ENCODE results near the gene RGS9.

RGS9 gene

DNA sequence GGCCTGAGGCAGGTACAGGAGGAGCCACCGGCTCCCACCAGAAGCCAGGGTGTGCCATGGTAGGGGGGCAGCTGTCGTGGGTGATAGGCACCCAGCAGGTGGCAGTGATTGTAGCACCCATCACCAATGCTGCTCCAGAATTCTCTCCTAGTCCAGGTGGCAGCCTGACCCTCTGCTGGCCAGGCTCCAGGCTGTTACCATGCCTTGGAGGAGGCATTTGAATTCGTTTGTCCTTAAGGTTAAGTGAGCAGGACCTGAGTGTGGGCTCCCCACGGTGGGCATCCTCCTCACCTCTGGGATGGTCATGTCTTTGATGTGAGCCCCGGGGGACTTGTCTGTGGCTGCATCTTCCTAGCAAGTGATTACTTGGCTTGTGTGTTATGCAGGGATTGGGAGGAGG lies 59.4 kb downstream of the RGS9 start:
- no peak overlapping the region for H3K27ac ChIP-seq (ENCODE audit: low read depth, low read length)

GRCh38 chr17:65197201-65197600 lies 60.0 kb downstream of the RGS9 start:
- Histone ChIP-seq H4K20me1 (ENCODE audit: low read depth, low read length) (no peaks in the 10 kb centered on the region), H2AFZ (ENCODE audit: low read depth, low read length, severe bottlenecking) (no peak overlapping the region), H3K79me2 (ENCODE audit: insufficient read depth, low read length) (no peaks in the 10 kb centered on the region), H3K9me3 (ENCODE audit: insufficient read depth, low read length) (no peaks in the 10 kb centered on the region), H3K4me3 (ENCODE audit: insufficient read depth, low read length, poor library complexity, severe bottlenecking) (no peak overlapping the region), H3K27me3 (ENCODE audit: low read length) (no peaks in the 10 kb centered on the region), H3K9me2 (replicated peaks; ENCODE audit: insufficient read depth, low read length) (no peaks in the 10 kb centered on the region), H3K27ac (ENCODE audit: low read depth, low read length) (peak overlapping the region; percentile 14; the same call in 1 of the 2 replicates), H3K9ac (ENCODE audit: low read length) (no peak overlapping the region), H3K4me2 (ENCODE audit: low read depth, low read length, poor library complexity, severe bottlenecking) (no peak overlapping the region), H3K36me3 (ENCODE audit: low read length) (no peaks in the 10 kb centered on the region), H3F3A (ENCODE audit: insufficient read depth) (no peaks in the 10 kb centered on the region)
- TF ChIP-seq EZH2phosphoT487 (conservative IDR thresholded peaks at IDR 0.05; ENCODE audit: low read length), result no peak
- TF ChIP-seq, protein P1, sequence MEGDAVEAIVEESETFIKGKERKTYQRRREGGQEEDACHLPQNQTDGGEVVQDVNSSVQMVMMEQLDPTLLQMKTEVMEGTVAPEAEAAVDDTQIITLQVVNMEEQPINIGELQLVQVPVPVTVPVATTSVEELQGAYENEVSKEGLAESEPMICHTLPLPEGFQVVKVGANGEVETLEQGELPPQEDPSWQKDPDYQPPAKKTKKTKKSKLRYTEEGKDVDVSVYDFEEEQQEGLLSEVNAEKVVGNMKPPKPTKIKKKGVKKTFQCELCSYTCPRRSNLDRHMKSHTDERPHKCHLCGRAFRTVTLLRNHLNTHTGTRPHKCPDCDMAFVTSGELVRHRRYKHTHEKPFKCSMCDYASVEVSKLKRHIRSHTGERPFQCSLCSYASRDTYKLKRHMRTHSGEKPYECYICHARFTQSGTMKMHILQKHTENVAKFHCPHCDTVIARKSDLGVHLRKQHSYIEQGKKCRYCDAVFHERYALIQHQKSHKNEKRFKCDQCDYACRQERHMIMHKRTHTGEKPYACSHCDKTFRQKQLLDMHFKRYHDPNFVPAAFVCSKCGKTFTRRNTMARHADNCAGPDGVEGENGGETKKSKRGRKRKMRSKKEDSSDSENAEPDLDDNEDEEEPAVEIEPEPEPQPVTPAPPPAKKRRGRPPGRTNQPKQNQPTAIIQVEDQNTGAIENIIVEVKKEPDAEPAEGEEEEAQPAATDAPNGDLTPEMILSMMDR (IDR thresholded peaks at IDR 0.05; ENCODE audit: insufficient read depth, low read length, poor library complexity, severe bottlenecking), result no peak

More for the DNA sequence above, 59.4 kb downstream of the RGS9 start:
- no peaks in the 10 kb centered on the region for H3K9me3 ChIP-seq (ENCODE audit: insufficient read depth, low read length)
- H4K20me1 ChIP-seq (ENCODE audit: low read depth, low read length), result no peaks in the 10 kb centered on the region
- H3K36me3 ChIP-seq (ENCODE audit: low read length), result no peaks in the 10 kb centered on the region
- H3K4me2 ChIP-seq (ENCODE audit: low read depth, low read length, poor library complexity, severe bottlenecking), result no peak overlapping the region
- TF ChIP-seq EZH2phosphoT487 (conservative IDR thresholded peaks at IDR 0.05; ENCODE audit: low read length), result no peak
- TF ChIP-seq, protein P1 (IDR thresholded peaks at IDR 0.05; ENCODE audit: insufficient read depth, low read length, poor library complexity, severe bottlenecking), result no peak
- H3K9me2 ChIP-seq (replicated peaks; ENCODE audit: insufficient read depth, low read length), result no peaks in the 10 kb centered on the region
- H3K9ac ChIP-seq (ENCODE audit: low read length), result no peak overlapping the region
- H3F3A ChIP-seq (ENCODE audit: insufficient read depth), result no peaks in the 10 kb centered on the region
- no peak overlapping the region for H3K4me3 ChIP-seq (ENCODE audit: insufficient read depth, low read length, poor library complexity, severe bottlenecking)
- no peaks in the 10 kb centered on the region for H3K27me3 ChIP-seq (ENCODE audit: low read length)
- no peak overlapping the region for H2AFZ ChIP-seq (ENCODE audit: low read depth, low read length, severe bottlenecking)
- no peaks in the 10 kb centered on the region for H3K79me2 ChIP-seq (ENCODE audit: insufficient read depth, low read length)

GRCh38 chr17:65198653-65199382 lies 61.6 kb downstream of the RGS9 start:
- no peaks in the 10 kb centered on the region for H3K27me3 ChIP-seq (ENCODE audit: low read length)
- peak overlapping the region; percentile 10 for H2AFZ ChIP-seq (ENCODE audit: low read depth, low read length, severe bottlenecking)
- TF ChIP-seq EZH2phosphoT487 (conservative IDR thresholded peaks at IDR 0.05; ENCODE audit: low read length), result no peak
- TF ChIP-seq, protein P1 (IDR thresholded peaks at IDR 0.05; ENCODE audit: insufficient read depth, low read length, poor library complexity, severe bottlenecking), result peak; percentile 59

More at GRCh38 chr17:65198653-65199382, 61.6 kb downstream of the RGS9 start:
- no peaks in the 10 kb centered on the region for H3K79me2 ChIP-seq (ENCODE audit: insufficient read depth, low read length)
- H3K36me3 ChIP-seq (ENCODE audit: low read length), result no peaks in the 10 kb centered on the region
- H3K4me2 ChIP-seq (ENCODE audit: low read depth, low read length, poor library complexity, severe bottlenecking), result no peak overlapping the region
- H3K9me3 ChIP-seq (ENCODE audit: insufficient read depth, low read length), result no peaks in the 10 kb centered on the region
- no peaks in the 10 kb centered on the region for H3K9me2 ChIP-seq (replicated peaks; ENCODE audit: insufficient read depth, low read length)
- no peaks in the 10 kb centered on the region for H3F3A ChIP-seq (ENCODE audit: insufficient read depth)
- no peak overlapping the region for H3K27ac ChIP-seq (ENCODE audit: low read depth, low read length)
- H4K20me1 ChIP-seq (ENCODE audit: low read depth, low read length), result no peaks in the 10 kb centered on the region
- no peak overlapping the region for H3K9ac ChIP-seq (ENCODE audit: low read length)
- H3K4me3 ChIP-seq (ENCODE audit: insufficient read depth, low read length, poor library complexity, severe bottlenecking), result no peak overlapping the region

All from SU-DHL-6 (cell line).